Suprapubic skin (tissue), 4 donors: ENCODE data around the gene BTNL8. TPM values are rescaled to one million over a fixed set of nuclear protein-coding genes. Genes with fewer than 3 reads are reported as not detected.

Experiments used
- total RNA-seq, 4 donors: library from RNA; depleted of rRNA; stranded (reverse); fragments of >200 nt; gene quantifications; one replicate each; pipeline ENCODE4 v1.1.0, GENCODE V29; 2016

Gene BTNL8
- total RNA-seq, 4 donors from 2014 or later: 0.51 to 0.79 TPM; not detected in 2

Other genes starting within 250 kb of the BTNL8 start
- gene FLT4, start 249.6 kb upstream of the BTNL8 start, total RNA-seq: 1 to 10 TPM in 3 of 4 donors, under 1 TPM in 1; 0.79 to 8.9 (median 1.4) TPM
- not detected for gene OR2Y1, start 159.1 kb upstream of the BTNL8 start, total RNA-seq
- 100 to 1,000 TPM; 122 to 137 (median 125) TPM for gene MGAT1, start 96.4 kb upstream of the BTNL8 start, total RNA-seq
- gene ZFP62, start 37.9 kb upstream of the BTNL8 start, total RNA-seq: 10 to 100 TPM; 35.5 to 41.1 (median 39.1) TPM
- not detected for gene BTNL3, start 89.7 kb downstream of the BTNL8 start, total RNA-seq
- 10 to 100 TPM; 13.4 to 98.3 (median 27.7) TPM for gene BTNL9, start 141.1 kb downstream of the BTNL8 start, total RNA-seq
- gene OR2V1, start 232.0 kb downstream of the BTNL8 start, total RNA-seq: not detected
- not detected for gene OR2V2, start 248.4 kb downstream of the BTNL8 start, total RNA-seq